CD14-positive monocyte (primary cell): ENCODE measurements around the gene PUSL1. TPM values are rescaled to one million over a fixed set of nuclear protein-coding genes. Genes with fewer than 3 reads are reported as not detected.

ENCODE experiments used
- DNase-seq, 3 donors: peaks; one replicate each; pipeline ENCODE4 v3.0.0-alpha.2; 2011 to 2022
- H2AFZ ChIP-seq: 2 replicates; pipeline ENCODE4 v1.6.0; 2012; ENCODE audit warnings: mild to moderate bottlenecking, low read depth, low read length, inconsistent platforms; ENCODE audit not compliant: insufficient read depth, poor library complexity, severe bottlenecking
- H3K27ac ChIP-seq, 2 donors: 1 replicate in 1 of 2; 2 replicates in 1 of 2; pipeline ENCODE4 v1.5.1; 2012 to 2013; ENCODE audit warnings: low read length in 2 of 2, control low read depth in 1 of 2, inconsistent platforms in 1 of 2, low read depth in 1 of 2, mild to moderate bottlenecking in 1 of 2
- H3K27me3 ChIP-seq, 2 donors: one replicate each; pipeline versions ENCODE4 v1.6.0 to v1.6.1; 2011 to 2013; ENCODE audit warnings: low read length in 2 of 2; ENCODE audit not compliant: control insufficient read depth in 2 of 2, insufficient read depth in 2 of 2
- H3K36me3 ChIP-seq, 2 donors: replicated peaks in 1 of 2; 1 replicate in 1 of 2; 2 replicates in 1 of 2; pipeline versions ENCODE4 v1.5.1 to v1.6.1; 2012 to 2013; ENCODE audit warnings: low read length in 2 of 2, control low read depth in 1 of 2, inconsistent platforms in 1 of 2, mild to moderate bottlenecking in 1 of 2; ENCODE audit not compliant: insufficient read depth in 2 of 2, control insufficient read depth in 1 of 2
- H3K4me1 ChIP-seq, 2 donors: 1 replicate in 1 of 2; 2 replicates in 1 of 2; pipeline versions ENCODE4 v1.5.1 to v1.6.1; 2012 to 2013; ENCODE audit warnings: low read length in 2 of 2, control low read depth in 1 of 2, inconsistent platforms in 1 of 2, mild to moderate bottlenecking in 1 of 2, moderate library complexity in 1 of 2; ENCODE audit not compliant: insufficient read depth in 2 of 2, control insufficient read depth in 1 of 2
- H3K4me2 ChIP-seq: replicated peaks from 2 replicates; pipeline ENCODE3; 2012; ENCODE audit warnings: low read length, moderate library complexity, mild to moderate bottlenecking; ENCODE audit not compliant: poor library complexity, severe bottlenecking; ENCODE audit errors: extremely low read depth
- H3K4me3 ChIP-seq, 3 experiments: fragments of 200-600 bp in 1 of 3; sonication (generic) in 1 of 3; replicated peaks in 1 of 3; 1 replicate in 2 of 3; 2 replicates in 1 of 3; pipeline ENCODE4 v1.5.1; 2011 to 2013; ENCODE audit warnings: low read length in 3 of 3, mild to moderate bottlenecking in 3 of 3, control low read depth in 2 of 3, low read depth in 2 of 3, inconsistent platforms in 1 of 3, moderate library complexity in 1 of 3
- H3K79me2 ChIP-seq: 2 replicates; pipeline ENCODE4 v1.6.0; 2012; ENCODE audit warnings: mild to moderate bottlenecking, control low read depth, inconsistent platforms, low read length, moderate library complexity; ENCODE audit not compliant: insufficient read depth
- H3K9ac ChIP-seq: 2 replicates; pipeline ENCODE4 v1.6.0; 2017; ENCODE audit warnings: low read length, mild to moderate bottlenecking; ENCODE audit not compliant: insufficient read depth, poor library complexity, severe bottlenecking
- H3K9me3 ChIP-seq, 2 donors: replicated peaks in 1 of 2; 1 replicate in 1 of 2; 2 replicates in 1 of 2; pipeline versions ENCODE4 v1.5.1 to v1.6.1; 2012 to 2013; ENCODE audit warnings: low read length in 2 of 2, control low read depth in 1 of 2; ENCODE audit not compliant: control insufficient read depth in 1 of 2, insufficient read depth in 1 of 2
- H4K20me1 ChIP-seq: 2 replicates; pipeline ENCODE4 v1.6.0; 2012; ENCODE audit warnings: mild to moderate bottlenecking, low read length, control low read depth, moderate library complexity; ENCODE audit not compliant: insufficient read depth
- H3K27ac Mint-ChIP-seq, 7 donors: one replicate each; pipeline ENCODE4 v1.8.0; 2020; ENCODE audit warnings: mild to moderate bottlenecking in 7 of 7, mixed read lengths in 7 of 7, moderate library complexity in 6 of 7, inconsistent platforms in 2 of 7
- H3K27me3 Mint-ChIP-seq, 3 donors: one replicate each; pipeline ENCODE4 v1.8.0; 2021 to 2022; ENCODE audit warnings: low read depth in 3 of 3, mild to moderate bottlenecking in 3 of 3, mixed read lengths in 3 of 3, moderate library complexity in 3 of 3, inconsistent platforms in 1 of 3
- H3K36me3 Mint-ChIP-seq, 2 donors: one replicate each; pipeline ENCODE4 v1.8.0; 2020; ENCODE audit warnings: mixed read lengths in 2 of 2, inconsistent platforms in 1 of 2, mild to moderate bottlenecking in 1 of 2
- H3K4me1 Mint-ChIP-seq: one replicate; pipeline ENCODE4 v1.8.0; 2020; ENCODE audit warnings: mild to moderate bottlenecking, mixed read lengths
- H3K4me3 Mint-ChIP-seq, 2 donors: one replicate each; pipeline ENCODE4 v1.8.0; 2020; ENCODE audit warnings: mild to moderate bottlenecking in 2 of 2, mixed read lengths in 2 of 2, moderate library complexity in 1 of 2
- H3K9me3 Mint-ChIP-seq, 7 donors: one replicate each; pipeline ENCODE4 v1.8.0; 2020 to 2022; ENCODE audit warnings: mixed read lengths in 7 of 7, mild to moderate bottlenecking in 6 of 7, moderate library complexity in 6 of 7, inconsistent platforms in 2 of 7
- CTCF ChIP-seq: fragments of 200-600 bp; IDR thresholded peaks from one replicate; pipeline ENCODE4 v1.8.0; 2022; ENCODE audit warnings: antibody characterized with exemption, mild to moderate bottlenecking
- WGBS: methylation state at CpG from one replicate; pipeline ENCODE4 v1.1.5; 2013; ENCODE audit warnings: missing lambda C conversion rate; ENCODE audit not compliant: insufficient coverage; 5-methylcytosine and 5-hydroxymethylcytosine counted together
- intact Hi-C, 2 donors: fragments of 100-400 bp; cut with micrococcal nuclease; formaldehyde crosslinking; loops; one replicate each; pipeline versions ENCODE4 v1.15.0 to v1.15.1; 2023
- polyA plus RNA-seq, 3 donors: library from polyadenylated mRNA; depleted of rRNA in 1 of 3; unstranded in 2 of 3; stranded (reverse) in 1 of 3; fragments of 300-500 nt in 2 of 3; fragments of >200 nt in 1 of 3; fragmentation: Illumina TruSeq in 2 of 3; gene quantifications; 1 replicate in 2 of 3; 2 replicates in 1 of 3; pipeline ENCODE4 v1.2.3, GENCODE V29; 2012 to 2021

Gene PUSL1
- polyA plus RNA-seq, 3 donors = 13.8 to 27.4 (median 14.8) TPM

- Mint-ChIP-seq H3K27me3 (peaks cover 0 to 1% (median 0%) of the 10 kb centered on the region in 3 donors), H3K4me1 (peaks cover 39% of the 10 kb centered on the region), H3K4me3 (peak overlapping the region; percentile 92 to 94), H3K9me3 (no peaks in the 10 kb centered on the region), H3K27ac (peak overlapping the region; percentile 84 to 95 (median 93)), H3K36me3 (peaks cover 22 to 34% of the 10 kb centered on the region in 2 donors)
- Histone ChIP-seq H3K27me3 (no peaks in the 10 kb centered on the region), H4K20me1 (peaks cover 53% of the 10 kb centered on the region), H3K4me3 (peak overlapping the region; percentile 61 to 90 (median 81)), H3K27ac (peak overlapping the region; percentile 47 to 88), H3K4me2 (peak overlapping the region; percentile 79), H3K36me3 (peaks cover 11% of the 10 kb centered on the region in 2 donors), H3K79me2 (peaks cover 59% of the 10 kb centered on the region), H3K4me1 (peaks cover 29 to 30% of the 10 kb centered on the region in 2 donors), H3K9me3 (no peaks in the 10 kb centered on the region), H2AFZ (peak overlapping the region; percentile 88), H3K9ac (peak overlapping the region; percentile 96)
- TF ChIP-seq CTCF = no peak
- 48% methylated on average over 43 of the region's 43 CpGs for WGBS
- no peak for DNase-seq
- intact Hi-C loops = no loop called here
These were observed 35.8 kb upstream of the PUSL1 start for GRCh38 chr1:1272341-1273208.

- Histone ChIP-seq H3K36me3 (peaks cover 5 to 6% of the 10 kb centered on the region in 2 donors), H3K9ac (peak overlapping the region; percentile 96), H4K20me1 (peaks cover 47% of the 10 kb centered on the region), H3K79me2 (peaks cover 53% of the 10 kb centered on the region), H2AFZ (peak overlapping the region; percentile 88), H3K27me3 (no peaks in the 10 kb centered on the region), H3K4me2 (peak overlapping the region; percentile 79), H3K9me3 (no peaks in the 10 kb centered on the region), H3K4me1 (peaks cover 29 to 30% of the 10 kb centered on the region in 2 donors), H3K4me3 (peak overlapping the region; percentile 61 to 90 (median 81)), H3K27ac (peak overlapping the region; percentile 47 to 88)
- Mint-ChIP-seq H3K36me3 (peaks cover 19 to 29% of the 10 kb centered on the region in 2 donors), H3K27ac (peak overlapping the region; percentile 84 to 95 (median 93)), H3K9me3 (no peaks in the 10 kb centered on the region), H3K27me3 (peaks cover 0 to 1% (median 0%) of the 10 kb centered on the region in 3 donors), H3K4me3 (peak overlapping the region; percentile 92 to 94), H3K4me1 (peaks cover 39% of the 10 kb centered on the region)
- DNase-seq = peak in 2 of 3 donors; percentile 14 to 34
- WGBS = under 1% methylated on average over 31 of the region's 31 CpGs
- TF ChIP-seq CTCF = no peak
- intact Hi-C loops = no loop called here
These were observed 35.2 kb upstream of the PUSL1 start for GRCh38 chr1:1273209-1273511.
